Osteoblast (primary cell): Measurements from ENCODE around the gene SH3PXD2B. TPM values are rescaled to one million over a fixed set of nuclear protein-coding genes. Genes with fewer than 3 reads are reported as not detected.

ENCODE experiments used
- DNase-seq: peaks from one replicate; pipeline ENCODE4 v3.0.0; 2011; ENCODE audit warnings: low spot score, mixed read lengths; ENCODE audit not compliant: insufficient read length; ENCODE audit errors: missing footprints
- H2AFZ ChIP-seq: 2 replicates; pipeline ENCODE4 v1.6.0; 2011; ENCODE audit warnings: mild to moderate bottlenecking, low read length
- H3K27ac ChIP-seq: 2 replicates; pipeline ENCODE4 v1.5.1; 2011; ENCODE audit warnings: mild to moderate bottlenecking, low read depth, low read length, moderate library complexity
- H3K27me3 ChIP-seq: 2 replicates; pipeline ENCODE4 v1.6.0; 2012; ENCODE audit warnings: mild to moderate bottlenecking, control low read depth, inconsistent platforms, low read length, moderate library complexity; ENCODE audit not compliant: insufficient read depth
- H3K36me3 ChIP-seq: 2 replicates; pipeline ENCODE4 v1.5.1; 2011; ENCODE audit warnings: mild to moderate bottlenecking, low read length, control low read depth, moderate library complexity; ENCODE audit not compliant: insufficient read depth
- H3K4me1 ChIP-seq: 2 replicates; pipeline ENCODE4 v1.5.1; 2011; ENCODE audit warnings: mild to moderate bottlenecking, low read length, control low read depth, moderate library complexity; ENCODE audit not compliant: insufficient read depth
- H3K4me2 ChIP-seq: 2 replicates; pipeline ENCODE4 v1.6.0; 2011; ENCODE audit warnings: mild to moderate bottlenecking, low read length; ENCODE audit not compliant: insufficient read depth
- H3K4me3 ChIP-seq: fragments of 200-600 bp; sonication (generic); 3 replicates; pipeline ENCODE4 v1.5.1; 2012; ENCODE audit warnings: mild to moderate bottlenecking, low read length, inconsistent platforms; ENCODE audit not compliant: insufficient read depth
- H3K79me2 ChIP-seq: 2 replicates; pipeline ENCODE4 v1.6.0; 2012; ENCODE audit warnings: mild to moderate bottlenecking, low read length, control low read depth, inconsistent platforms; ENCODE audit not compliant: insufficient read depth
- H3K9me3 ChIP-seq: 2 replicates; pipeline ENCODE4 v1.5.1; 2011; ENCODE audit warnings: low read depth, low read length, control low read depth
- H4K20me1 ChIP-seq: 2 replicates; pipeline ENCODE4 v1.6.0; 2012; ENCODE audit warnings: mild to moderate bottlenecking, low read length, control low read depth; ENCODE audit not compliant: insufficient read depth
- total RNA-seq: library from RNA; depleted of rRNA; stranded (reverse); fragments of >200 nt; gene quantifications from 2 replicates; pipeline ENCODE4 v1.2.3, GENCODE V29; 2012
- TF ChIP-seq, protein P1 (sequence below): IDR thresholded peaks from 2 replicates; pipeline ENCODE4 v1.5.1; 2011; ENCODE audit warnings: mild to moderate bottlenecking, low read depth, low read length, moderate library complexity; ENCODE audit errors: extremely low read depth

The SH3PXD2B gene
- total RNA-seq, 1 donor: 58.3 TPM

DNA sequence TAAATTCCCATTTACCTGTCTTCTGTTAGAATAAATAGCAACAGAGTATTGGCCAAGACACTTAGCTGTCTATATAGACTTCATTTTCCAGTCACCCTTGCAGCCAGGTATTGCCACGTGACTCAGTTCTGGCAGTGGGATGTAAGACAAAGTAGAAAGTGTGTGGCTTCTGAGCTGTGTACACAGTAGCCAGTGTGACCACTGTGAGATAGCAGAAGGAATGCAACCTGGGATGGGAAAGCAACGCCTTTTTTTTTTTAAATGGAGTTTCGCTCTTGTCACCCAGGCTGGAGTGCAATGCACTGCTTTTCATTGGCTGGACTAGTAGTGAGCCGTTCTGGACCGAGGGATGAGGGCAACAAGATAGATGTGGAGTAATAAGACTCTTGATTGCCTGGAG, 106.2 kb downstream of the SH3PXD2B start:
- H3K4me3 ChIP-seq: no peak overlapping the region
- peaks cover 74% of the 10 kb centered on the region for H3K36me3 ChIP-seq
- H3K9me3 ChIP-seq: no peaks in the 10 kb centered on the region
- no peak for DNase-seq
- TF ChIP-seq, protein P1, sequence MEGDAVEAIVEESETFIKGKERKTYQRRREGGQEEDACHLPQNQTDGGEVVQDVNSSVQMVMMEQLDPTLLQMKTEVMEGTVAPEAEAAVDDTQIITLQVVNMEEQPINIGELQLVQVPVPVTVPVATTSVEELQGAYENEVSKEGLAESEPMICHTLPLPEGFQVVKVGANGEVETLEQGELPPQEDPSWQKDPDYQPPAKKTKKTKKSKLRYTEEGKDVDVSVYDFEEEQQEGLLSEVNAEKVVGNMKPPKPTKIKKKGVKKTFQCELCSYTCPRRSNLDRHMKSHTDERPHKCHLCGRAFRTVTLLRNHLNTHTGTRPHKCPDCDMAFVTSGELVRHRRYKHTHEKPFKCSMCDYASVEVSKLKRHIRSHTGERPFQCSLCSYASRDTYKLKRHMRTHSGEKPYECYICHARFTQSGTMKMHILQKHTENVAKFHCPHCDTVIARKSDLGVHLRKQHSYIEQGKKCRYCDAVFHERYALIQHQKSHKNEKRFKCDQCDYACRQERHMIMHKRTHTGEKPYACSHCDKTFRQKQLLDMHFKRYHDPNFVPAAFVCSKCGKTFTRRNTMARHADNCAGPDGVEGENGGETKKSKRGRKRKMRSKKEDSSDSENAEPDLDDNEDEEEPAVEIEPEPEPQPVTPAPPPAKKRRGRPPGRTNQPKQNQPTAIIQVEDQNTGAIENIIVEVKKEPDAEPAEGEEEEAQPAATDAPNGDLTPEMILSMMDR: no peak
- H3K4me2 ChIP-seq: no peak overlapping the region
- H3K27me3 ChIP-seq: no peaks in the 10 kb centered on the region
- H3K4me1 ChIP-seq: no peaks in the 10 kb centered on the region
- H4K20me1 ChIP-seq: no peaks in the 10 kb centered on the region
- H3K27ac ChIP-seq: no peak overlapping the region
- no peaks in the 10 kb centered on the region for H3K79me2 ChIP-seq
- no peak overlapping the region for H2AFZ ChIP-seq

DNA sequence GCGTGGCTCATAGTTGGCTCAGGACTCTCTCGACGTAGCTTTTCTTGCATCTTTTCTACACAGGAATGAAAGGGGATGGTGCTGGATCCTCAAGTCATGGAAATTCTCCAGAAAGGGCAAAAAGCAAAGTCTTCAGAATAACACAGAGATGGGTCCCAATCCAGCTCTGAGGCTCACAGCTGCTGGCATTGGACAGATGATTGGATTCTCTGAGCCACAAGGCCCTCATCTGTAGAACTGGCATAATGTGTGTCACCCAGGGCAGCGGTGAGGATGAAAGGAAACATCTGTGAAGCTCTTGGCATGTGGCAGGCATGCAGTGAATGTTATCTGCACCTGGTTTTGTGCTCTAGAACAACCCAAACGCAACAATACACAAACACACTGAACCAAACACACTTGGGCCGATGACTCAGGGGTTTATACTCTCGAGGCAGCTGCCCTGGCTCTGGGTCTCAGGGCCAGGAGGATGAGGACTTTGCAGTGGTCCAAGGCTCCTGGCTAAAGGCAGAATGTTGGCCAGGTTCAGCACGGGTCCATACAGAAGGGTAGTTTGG, 106.8 kb downstream of the SH3PXD2B start:
- Histone ChIP-seq H3K27ac (no peak overlapping the region), H3K27me3 (no peaks in the 10 kb centered on the region), H3K9me3 (no peaks in the 10 kb centered on the region), H2AFZ (no peak overlapping the region), H3K4me1 (no peaks in the 10 kb centered on the region), H4K20me1 (no peaks in the 10 kb centered on the region), H3K4me2 (no peak overlapping the region), H3K4me3 (no peak overlapping the region), H3K36me3 (peaks cover 75% of the 10 kb centered on the region), H3K79me2 (no peaks in the 10 kb centered on the region)
- TF ChIP-seq, protein P1: no peak
- DNase-seq: no peak

DNA sequence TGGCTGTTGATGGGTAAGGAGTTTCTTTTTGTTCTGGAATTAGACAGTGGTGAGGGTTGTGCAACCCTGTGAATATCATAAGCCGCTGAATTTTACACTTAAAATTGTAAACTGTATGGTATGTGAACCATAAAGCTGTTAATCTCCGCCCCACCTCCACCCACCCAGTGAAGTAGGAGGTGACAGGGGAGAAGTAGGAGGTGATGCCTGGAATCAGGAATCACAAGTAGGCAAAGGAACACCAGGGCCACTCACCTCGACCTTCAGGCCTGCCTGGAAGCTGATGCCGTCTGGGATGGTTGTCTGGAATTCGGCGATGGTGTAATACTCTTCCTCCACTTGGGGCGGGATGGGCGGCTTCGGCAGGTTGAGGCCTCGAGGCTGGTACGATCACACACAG, 108.4 kb downstream of the SH3PXD2B start:
- TF ChIP-seq, protein P1: no peak
- Histone ChIP-seq H4K20me1 (no peaks in the 10 kb centered on the region), H3K9me3 (no peaks in the 10 kb centered on the region), H3K27me3 (no peaks in the 10 kb centered on the region), H3K4me2 (no peak overlapping the region), H3K79me2 (no peaks in the 10 kb centered on the region), H3K4me1 (no peaks in the 10 kb centered on the region), H3K27ac (no peak overlapping the region), H3K36me3 (peaks cover 70% of the 10 kb centered on the region), H3K4me3 (no peak overlapping the region), H2AFZ (no peak overlapping the region)
- no peak for DNase-seq

DNA sequence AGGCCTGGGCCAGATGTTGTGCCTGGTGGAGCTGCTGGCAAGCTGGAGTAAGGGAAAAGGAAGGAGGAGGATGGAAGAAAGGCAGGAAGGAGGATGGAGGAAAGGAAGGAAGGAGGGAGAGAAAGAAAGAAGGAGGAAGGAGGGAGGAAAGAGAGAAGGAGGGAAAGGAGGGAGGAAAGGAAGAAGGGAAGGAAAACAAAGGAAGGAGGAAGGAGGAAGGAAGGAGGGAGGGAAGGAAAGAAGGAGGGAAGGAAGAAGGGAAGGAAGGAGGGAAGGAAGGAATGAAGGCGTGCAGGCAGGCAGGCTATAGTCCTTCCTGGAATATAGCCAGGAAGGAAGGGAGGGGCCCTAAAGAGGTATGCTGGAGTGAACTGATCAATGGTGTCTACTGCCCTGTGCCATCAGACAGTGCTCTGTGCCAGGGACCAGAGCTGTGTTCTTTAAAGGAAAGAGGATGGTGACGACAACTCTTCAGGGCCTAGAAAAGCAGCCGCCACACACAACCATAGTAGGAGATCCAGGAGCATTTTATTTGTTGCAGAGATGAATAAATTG, 109.4 kb downstream of the SH3PXD2B start:
- H4K20me1 ChIP-seq: no peaks in the 10 kb centered on the region
- no peak overlapping the region for H2AFZ ChIP-seq
- H3K27ac ChIP-seq: no peak overlapping the region
- no peaks in the 10 kb centered on the region for H3K79me2 ChIP-seq
- H3K36me3 ChIP-seq: peaks cover 68% of the 10 kb centered on the region
- DNase-seq: no peak
- H3K4me2 ChIP-seq: no peak overlapping the region
- no peaks in the 10 kb centered on the region for H3K9me3 ChIP-seq
- no peak overlapping the region for H3K4me3 ChIP-seq
- no peaks in the 10 kb centered on the region for H3K4me1 ChIP-seq
- no peaks in the 10 kb centered on the region for H3K27me3 ChIP-seq
- TF ChIP-seq, protein P1: no peak
